HepG2 (cell line): ENCODE data around the gene NR2F6. TPM values are rescaled to one million over a fixed set of nuclear protein-coding genes. Genes with fewer than 3 reads are reported as not detected.
A peak's percentile ranks its signal among the peaks of the same experiment; 100 is the strongest.

Experiments used
- ATAC-seq: fragments of 200-7000 bp; cut with Tn5 transposase; 3 replicates; pipeline ENCODE4 v1.9.1; 2020; ENCODE audit warnings: mild to moderate bottlenecking, moderate library complexity
- BruUV-seq: library from RNA; stranded (reverse); fragments of 400-500 nt; replicated peaks from 2 replicates; lab custom pipeline; 2021; lab: Mats Ljungman, UMichigan
- CTCF ChIA-PET: fragments of 300-600 bp; formaldehyde crosslinking; extraction: SDS; loops from one replicate; lab custom pipeline; 2021; ENCODE audit warnings: low total read pairs, inconsistent platforms, low intra/inter-chr PET ratio; lab: Yijun Ruan, JAX
- POLR2A ChIA-PET: fragments of 350-600 bp; sonication (Branson Sonifier 250); formaldehyde crosslinking; loops from one replicate; lab custom pipeline; 2020; ENCODE audit warnings: antibody characterized with exemption, inconsistent platforms; lab: Yijun Ruan, JAX
- DNase-seq: peaks from one replicate; pipeline ENCODE4 v3.0.0-alpha.2; 2015; ENCODE audit warnings: low spot score
- FAIRE-seq: peaks from 3 replicates; lab custom pipeline; 2011; peaks lifted over from hg19 to GRCh38; lab: Jason Lieb, UNC
- H2AFZ ChIP-seq: one replicate; pipeline ENCODE4 v1.6.1; 2011; ENCODE audit warnings: low read length, inconsistent platforms
- H3K27ac ChIP-seq: fragments of 300-600 bp; 3 replicates; pipeline ENCODE4 v1.8.0; 2011; ENCODE audit warnings: mixed run types, mild to moderate bottlenecking, mixed read lengths, low read length, inconsistent platforms; ENCODE audit not compliant: insufficient read depth; ENCODE audit errors: extremely low read length
- H3K27me3 ChIP-seq, 2 experiments: fragments of 200-600 bp in 1 of 2; 2 replicates in 1 of 2; 3 replicates in 1 of 2; pipeline versions ENCODE4 v1.6.0 to v1.8.0; 2011; ENCODE audit warnings: low read length in 2 of 2, mild to moderate bottlenecking in 2 of 2, moderate library complexity in 2 of 2, inconsistent platforms in 1 of 2; ENCODE audit not compliant: insufficient read depth in 2 of 2, control insufficient read depth in 1 of 2
- H3K36me3 ChIP-seq, 2 experiments: fragments of 200-600 bp in 1 of 2; replicated peaks in 1 of 2; 2 replicates in 1 of 2; 3 replicates in 1 of 2; pipeline versions ENCODE4 v1.5.1 to v1.8.0; 2011; ENCODE audit warnings: low read length in 2 of 2, inconsistent platforms in 1 of 2; ENCODE audit not compliant: insufficient read depth in 2 of 2, control insufficient read depth in 1 of 2
- H3K4me1 ChIP-seq: 2 replicates; pipeline ENCODE4 v1.5.1; 2012; ENCODE audit warnings: low read length, inconsistent platforms; ENCODE audit not compliant: insufficient read depth
- H3K4me2 ChIP-seq: 2 replicates; pipeline ENCODE4 v1.6.0; 2011; ENCODE audit warnings: low read depth, low read length, inconsistent platforms
- H3K4me3 ChIP-seq, 3 experiments: fragments of 200-600 bp in 1 of 3; sonication (generic), shearing (Covaris generic) in 1 of 3; replicated peaks in 1 of 3; 2 replicates each; pipeline ENCODE4 v1.5.1; 2011 to 2016; ENCODE audit warnings: low read length in 3 of 3, inconsistent platforms in 2 of 3, low read depth in 2 of 3, mild to moderate bottlenecking in 2 of 3, control low read depth in 1 of 3, mixed read lengths in 1 of 3; ENCODE audit not compliant: insufficient read depth in 1 of 3
- H3K79me2 ChIP-seq: one replicate; pipeline ENCODE4 v1.6.1; 2011; ENCODE audit warnings: low read length, inconsistent platforms; ENCODE audit not compliant: insufficient read depth
- H3K9ac ChIP-seq: 2 replicates; pipeline ENCODE4 v1.6.0; 2011; ENCODE audit warnings: mild to moderate bottlenecking, low read depth, low read length, inconsistent platforms; ENCODE audit not compliant: insufficient read depth
- H3K9me3 ChIP-seq: 2 replicates; pipeline ENCODE4 v1.5.1; 2012; ENCODE audit warnings: mild to moderate bottlenecking, low read length
- H4K20me1 ChIP-seq: 2 replicates; pipeline ENCODE4 v1.6.0; 2011; ENCODE audit warnings: inconsistent platforms, mild to moderate bottlenecking, low read length, moderate library complexity; ENCODE audit not compliant: insufficient read depth
- ISX ChIP-seq: sonication (generic); formaldehyde crosslinking; conservative IDR thresholded peaks from 2 replicates; pipeline ENCODE4 v1.5.0; 2020; ENCODE audit warnings: missing genetic modification reagents
- MEF2D ChIP-seq: sonication (generic); formaldehyde crosslinking; IDR thresholded peaks from 2 replicates; pipeline ENCODE4 v1.5.1; 2020; ENCODE audit warnings: mild to moderate bottlenecking, missing genetic modification reagents
- POGZ ChIP-seq: sonication (generic); formaldehyde crosslinking; IDR thresholded peaks from 2 replicates; pipeline ENCODE4 v1.4.0; 2020; ENCODE audit warnings: mild to moderate bottlenecking, missing genetic modification reagents
- REST ChIP-seq, 2 experiments: IDR thresholded peaks; 2 replicates each; pipeline ENCODE4 v1.6.1; 2011 to 2012; ENCODE audit warnings: low read length in 2 of 2, borderline replicate concordance in 1 of 2, low read depth in 1 of 2, mild to moderate bottlenecking in 1 of 2, moderate library complexity in 1 of 2
- SP2 ChIP-seq: sonication (generic); formaldehyde crosslinking; IDR thresholded peaks from 2 replicates; pipeline ENCODE4 v1.5.1; 2020; ENCODE audit warnings: mild to moderate bottlenecking, missing genetic modification reagents
- WGBS: methylation state at CpG from one replicate; pipeline ENCODE4 v1.1.6; 2017; ENCODE audit warnings: low lambda C conversion rate; 5-methylcytosine and 5-hydroxymethylcytosine counted together
- in situ Hi-C: cut with HindIII; loops from 2 replicates; pipeline ENCODE4 v1.10.0; 2017; ENCODE audit warnings: low pct_unique_long_range_greater_than_20kb; ENCODE audit not compliant: extremely low pct_ligation_motif_present
- intact Hi-C: fragments of 100-400 bp; cut with micrococcal nuclease; formaldehyde crosslinking; loops from one replicate; pipeline ENCODE4 v1.10.0; 2022; ENCODE audit not compliant: unreplicated experiment
- polyA plus RNA-seq, 8 experiments: library from polyadenylated mRNA; depleted of rRNA in 3 of 8; stranded (reverse) in 7 of 8; unstranded in 1 of 8; fragments of >200 nt; fragmentation: Illumina TruSeq in 4 of 8; extraction: Trizol in 4 of 8; gene quantifications; 2 replicates each; pipeline versions ENCODE4 v1.2.1 to v1.2.3, GENCODE V29; 2011 to 2016; ENCODE audit warnings: low read depth in 4 of 8, missing spikeins in 1 of 8, mixed read lengths in 1 of 8; ENCODE audit not compliant: insufficient read depth in 1 of 8
- total RNA-seq, 5 experiments: library from RNA; depleted of rRNA; stranded (reverse); fragments of >200 nt; fragmentation: Illumina TruSeq; extraction: Trizol; gene quantifications; 2 replicates each; pipeline ENCODE4 v1.2.3, GENCODE V29; 2016; ENCODE audit warnings: low read depth in 1 of 5
- TF ChIP-seq, protein P1 (sequence below): IDR thresholded peaks from 2 replicates; pipeline ENCODE4 v1.6.1; 2016
- TF ChIP-seq, protein P2 (sequence below): IDR thresholded peaks from 2 replicates; pipeline ENCODE4 v1.6.1; 2016; ENCODE audit warnings: missing biosample characterization, missing genetic modification reagents, low read depth
- TF ChIP-seq, protein P3 (sequence below): sonication (generic); formaldehyde crosslinking; IDR thresholded peaks from 2 replicates; pipeline ENCODE4 v1.5.0; 2020; ENCODE audit warnings: mild to moderate bottlenecking, missing genetic modification reagents

Gene NR2F6
- total and polyA plus RNA-seq, 2 of the 13 experiments (the other 11 are each of a cell fraction or from before 2014, with no cell fraction given), result 30.9 to 72.4 TPM

DNA sequence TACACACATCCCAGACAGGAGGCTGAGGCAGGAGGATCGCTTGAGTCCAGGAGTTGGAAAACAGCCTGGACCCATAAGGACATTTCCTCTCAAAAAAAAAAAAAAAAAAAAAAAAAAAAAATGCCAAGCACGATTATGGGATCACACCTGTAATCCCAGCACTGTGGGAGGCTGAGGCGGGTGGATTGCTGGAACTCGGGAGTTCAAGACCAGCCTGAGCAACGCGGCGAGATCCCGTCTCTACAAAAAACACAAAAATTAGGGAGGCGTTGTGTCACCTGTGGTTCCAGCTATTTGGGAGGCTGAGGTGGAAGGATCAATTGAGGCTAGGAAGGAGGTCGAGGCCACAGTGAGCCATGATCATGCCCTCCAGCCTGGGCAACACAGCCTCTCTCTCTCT lies 20.7 kb downstream of the NR2F6 start:
- ChIA-PET CTCF (no interaction called here), POLR2A (interaction anchor here (1.3 to 8.5 kb wide), 8 partner anchors 10 to 80 kb away, joined by 3 to 178 read pairs (median 22); partner anchors contain the start of genes ABHD8, BABAM1, MRPL34 and NR2F6)
- H3K79me2 ChIP-seq, result peaks cover 13% of the 10 kb centered on the region
- intact Hi-C loops (loop anchor here (5.0 kb wide), 1 partner anchor 42 kb away; the partner anchor contains the start of gene BABAM1), in situ Hi-C loops (no loop called here)
- H3K9ac ChIP-seq, result no peak overlapping the region
- H3K4me2 ChIP-seq, result no peak overlapping the region
- 88% methylated on average over 10 of the region's 10 CpGs for WGBS
- no TSS peak for BruUV-seq
- H3K4me1 ChIP-seq, result peaks cover 33% of the 10 kb centered on the region
- H4K20me1 ChIP-seq, result no peaks in the 10 kb centered on the region
- H3K27ac ChIP-seq, result no peak overlapping the region
- no peak overlapping the region for H2AFZ ChIP-seq
- H3K36me3 ChIP-seq, result peaks cover 2 to 7% of the 10 kb centered on the region in 2 experiments; a peak in 3 of 5 replicates
- no peak for TF ChIP-seq REST (IDR thresholded peaks at IDR 0.05; ENCODE audit: borderline replicate concordance in 1 of 2, low read depth in 1 of 2, low read length in 2 of 2)
- TF ChIP-seq, protein P1, sequence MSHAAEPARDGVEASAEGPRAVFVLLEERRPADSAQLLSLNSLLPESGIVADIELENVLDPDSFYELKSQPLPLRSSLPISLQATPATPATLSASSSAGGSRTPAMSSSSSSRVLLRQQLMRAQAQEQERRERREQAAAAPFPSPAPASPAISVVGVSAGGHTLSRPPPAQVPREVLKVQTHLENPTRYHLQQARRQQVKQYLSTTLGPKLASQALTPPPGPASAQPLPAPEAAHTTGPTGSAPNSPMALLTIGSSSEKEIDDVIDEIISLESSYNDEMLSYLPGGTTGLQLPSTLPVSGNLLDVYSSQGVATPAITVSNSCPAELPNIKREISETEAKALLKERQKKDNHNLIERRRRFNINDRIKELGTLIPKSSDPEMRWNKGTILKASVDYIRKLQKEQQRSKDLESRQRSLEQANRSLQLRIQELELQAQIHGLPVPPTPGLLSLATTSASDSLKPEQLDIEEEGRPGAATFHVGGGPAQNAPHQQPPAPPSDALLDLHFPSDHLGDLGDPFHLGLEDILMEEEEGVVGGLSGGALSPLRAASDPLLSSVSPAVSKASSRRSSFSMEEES (CRISPR knock-in tag), result no peak
- TF ChIP-seq, protein P2, sequence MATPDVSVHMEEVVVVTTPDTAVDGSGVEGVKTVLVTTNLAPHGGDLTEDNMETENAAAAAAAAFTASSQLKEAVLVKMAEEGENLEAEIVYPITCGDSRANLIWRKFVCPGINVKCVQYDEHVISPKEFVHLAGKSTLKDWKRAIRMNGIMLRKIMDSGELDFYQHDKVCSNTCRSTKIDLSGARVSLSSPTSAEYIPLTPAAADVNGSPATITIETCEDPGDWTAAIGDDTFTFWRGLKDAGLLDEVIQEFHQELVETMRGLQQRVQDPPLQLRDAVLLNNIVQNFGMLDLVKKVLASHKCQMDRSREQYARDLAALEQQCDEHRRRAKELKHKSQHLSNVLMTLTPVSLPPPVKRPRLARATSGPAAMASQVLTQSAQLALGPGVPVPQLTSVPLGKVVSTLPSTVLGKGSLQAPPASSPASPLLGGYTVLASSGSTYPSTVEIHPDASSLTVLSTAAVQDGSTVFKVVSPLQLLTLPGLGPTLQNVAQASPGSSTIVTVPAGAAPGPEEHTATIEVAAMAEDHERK, result no peak
- TF ChIP-seq, protein P3, sequence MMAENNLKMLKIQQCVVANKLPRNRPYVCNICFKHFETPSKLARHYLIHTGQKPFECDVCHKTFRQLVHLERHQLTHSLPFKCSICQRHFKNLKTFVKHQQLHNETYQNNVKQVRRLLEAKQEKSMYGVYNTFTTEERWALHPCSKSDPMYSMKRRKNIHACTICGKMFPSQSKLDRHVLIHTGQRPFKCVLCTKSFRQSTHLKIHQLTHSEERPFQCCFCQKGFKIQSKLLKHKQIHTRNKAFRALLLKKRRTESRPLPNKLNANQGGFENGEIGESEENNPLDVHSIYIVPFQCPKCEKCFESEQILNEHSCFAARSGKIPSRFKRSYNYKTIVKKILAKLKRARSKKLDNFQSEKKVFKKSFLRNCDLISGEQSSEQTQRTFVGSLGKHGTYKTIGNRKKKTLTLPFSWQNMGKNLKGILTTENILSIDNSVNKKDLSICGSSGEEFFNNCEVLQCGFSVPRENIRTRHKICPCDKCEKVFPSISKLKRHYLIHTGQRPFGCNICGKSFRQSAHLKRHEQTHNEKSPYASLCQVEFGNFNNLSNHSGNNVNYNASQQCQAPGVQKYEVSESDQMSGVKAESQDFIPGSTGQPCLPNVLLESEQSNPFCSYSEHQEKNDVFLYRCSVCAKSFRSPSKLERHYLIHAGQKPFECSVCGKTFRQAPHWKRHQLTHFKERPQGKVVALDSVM (CRISPR knock-in tag), result peak; percentile 74
- TF ChIP-seq POGZ, result no peak
- no peak for TF ChIP-seq SP2 (CRISPR knock-in tag)
- TF ChIP-seq ISX, result no peak
- TF ChIP-seq MEF2D (CRISPR knock-in tag), result no peak
- ATAC-seq, result no peak
- H3K27me3 ChIP-seq, result no peaks in the 10 kb centered on the region; a peak in 1 of 5 replicates
- H3K9me3 ChIP-seq, result no peaks in the 10 kb centered on the region
- peak overlapping the region in 1 of 3 experiments; percentile 79; a peak in 1 of 6 replicates for H3K4me3 ChIP-seq
- no peak for FAIRE-seq
- DNase-seq, result no peak
